Measurements from ENCODE around the gene WDR75.
"Not testable (repeated sequence)": the region's sequence is repeated elsewhere in the genome, so short reads cannot be mapped to it uniquely, and the experiment has no call there.

- not testable (repeated sequence) for TF ChIP-seq POLR2AphosphoS5 (IDR thresholded peaks at IDR 0.05; ENCODE audit: borderline replicate concordance, low read depth, low read length); EZH2 (IDR thresholded peaks at IDR 0.05)
Measured at GRCh38 chr2:189478289-189478688, 37.0 kb downstream of the WDR75 start.

All from SK-N-MC (cell line).